ENCODE data around the gene MRTFA. TPM values are rescaled to one million over a fixed set of nuclear protein-coding genes. Genes with fewer than 3 reads are reported as not detected.

MRTFA gene
- total RNA-seq, 1 experiment from 2014 or later = 52.7 TPM

DNA sequence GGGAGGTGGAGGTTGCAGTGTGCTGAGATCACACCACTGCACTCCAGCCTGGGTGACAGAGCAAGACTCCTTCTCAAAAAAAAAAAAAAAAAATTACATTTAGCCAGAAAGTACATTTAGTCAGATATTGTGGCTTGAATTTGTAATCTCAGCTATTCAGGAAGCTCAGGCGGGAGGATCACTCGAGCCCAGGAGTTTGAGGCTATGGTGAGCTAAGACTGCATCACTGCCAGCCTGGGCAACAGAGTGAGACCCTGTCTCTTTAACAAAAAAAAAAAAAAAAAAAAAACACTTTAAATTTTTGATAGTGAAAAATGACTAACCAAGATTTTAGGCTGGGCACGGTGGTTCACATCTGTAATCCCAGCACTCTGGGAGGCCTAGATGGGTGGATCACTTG lies 27.3 kb downstream of the MRTFA start:
- Mint-ChIP-seq H3K27ac (ENCODE audit: low read depth, unreplicated experiment) (no peak overlapping the region), H3K9me3 (ENCODE audit: unreplicated experiment) (no peaks in the 10 kb centered on the region), H3K4me1 (ENCODE audit: insufficient read depth, unreplicated experiment) (peaks cover 26% of the 10 kb centered on the region), H3K36me3 (ENCODE audit: insufficient read depth, unreplicated experiment) (no peaks in the 10 kb centered on the region), H3K4me3 (ENCODE audit: unreplicated experiment) (no peak overlapping the region), H3K27me3 (ENCODE audit: insufficient read depth, unreplicated experiment) (no peaks in the 10 kb centered on the region)
- intact Hi-C loops (cut with micrococcal nuclease) = no loop called here
- no peak for DNase-seq (ENCODE audit: unreplicated experiment)
- ChIA-PET POLR2A (interaction anchor here (1.1 to 2.2 kb wide), 2 partner anchors 27 to 35 kb away, joined by 4 to 8 read pairs; partner anchors contain the start of gene MRTFA), CTCF (interaction anchor here (2.0 kb wide), 1 partner anchor 85 kb away, joined by 5 read pairs; no protein-coding TSS in a partner anchor)
- TF ChIP-seq, protein P1, sequence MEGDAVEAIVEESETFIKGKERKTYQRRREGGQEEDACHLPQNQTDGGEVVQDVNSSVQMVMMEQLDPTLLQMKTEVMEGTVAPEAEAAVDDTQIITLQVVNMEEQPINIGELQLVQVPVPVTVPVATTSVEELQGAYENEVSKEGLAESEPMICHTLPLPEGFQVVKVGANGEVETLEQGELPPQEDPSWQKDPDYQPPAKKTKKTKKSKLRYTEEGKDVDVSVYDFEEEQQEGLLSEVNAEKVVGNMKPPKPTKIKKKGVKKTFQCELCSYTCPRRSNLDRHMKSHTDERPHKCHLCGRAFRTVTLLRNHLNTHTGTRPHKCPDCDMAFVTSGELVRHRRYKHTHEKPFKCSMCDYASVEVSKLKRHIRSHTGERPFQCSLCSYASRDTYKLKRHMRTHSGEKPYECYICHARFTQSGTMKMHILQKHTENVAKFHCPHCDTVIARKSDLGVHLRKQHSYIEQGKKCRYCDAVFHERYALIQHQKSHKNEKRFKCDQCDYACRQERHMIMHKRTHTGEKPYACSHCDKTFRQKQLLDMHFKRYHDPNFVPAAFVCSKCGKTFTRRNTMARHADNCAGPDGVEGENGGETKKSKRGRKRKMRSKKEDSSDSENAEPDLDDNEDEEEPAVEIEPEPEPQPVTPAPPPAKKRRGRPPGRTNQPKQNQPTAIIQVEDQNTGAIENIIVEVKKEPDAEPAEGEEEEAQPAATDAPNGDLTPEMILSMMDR (IDR thresholded peaks at IDR 0.05; ENCODE audit: unreplicated experiment) = no peak
- BruUV-seq (replicated peaks) = no TSS peak

DNA sequence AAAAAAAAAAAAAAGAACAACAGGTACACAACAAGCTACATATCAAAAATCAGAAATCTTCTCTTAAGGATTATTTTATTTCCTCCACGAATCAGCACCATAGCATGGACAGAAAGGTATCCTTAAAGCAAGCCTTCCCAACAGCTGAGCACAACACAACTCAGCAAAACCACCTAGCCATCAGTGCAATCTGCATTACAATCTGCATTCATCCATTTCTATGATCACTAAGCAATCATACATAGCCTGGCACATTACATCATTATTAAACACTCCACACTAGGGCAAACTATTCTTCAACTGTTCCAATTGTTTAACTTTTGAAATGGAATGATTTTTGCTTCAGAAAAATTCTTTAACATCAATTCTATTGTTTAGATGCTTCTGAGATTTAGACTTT lies 29.0 kb downstream of the MRTFA start:
- intact Hi-C loops (cut with micrococcal nuclease) = no loop called here
- POLR2A ChIA-PET = interaction anchor here (0.7 to 1.2 kb wide), 2 partner anchors 29 to 210 kb away, joined by 4 to 6 read pairs; partner anchors contain the start of gene MRTFA
- TF ChIP-seq, protein P1 (IDR thresholded peaks at IDR 0.05; ENCODE audit: unreplicated experiment) = no peak
- CTCF ChIA-PET = interaction anchor here (0.7 to 1.4 kb wide), 2 partner anchors 12 to 171 kb away, joined by 3 to 4 read pairs; no protein-coding TSS in a partner anchor
- no peak overlapping the region for H3K4me3 Mint-ChIP-seq (ENCODE audit: unreplicated experiment)
- BruUV-seq (replicated peaks) = no TSS peak
- H3K9me3 Mint-ChIP-seq (ENCODE audit: unreplicated experiment) = no peaks in the 10 kb centered on the region
- no peak for DNase-seq (ENCODE audit: unreplicated experiment)
- H3K4me1 Mint-ChIP-seq (ENCODE audit: insufficient read depth, unreplicated experiment) = peaks cover 29% of the 10 kb centered on the region
- no peaks in the 10 kb centered on the region for H3K27me3 Mint-ChIP-seq (ENCODE audit: insufficient read depth, unreplicated experiment)
- no peaks in the 10 kb centered on the region for H3K36me3 Mint-ChIP-seq (ENCODE audit: insufficient read depth, unreplicated experiment)
- H3K27ac Mint-ChIP-seq (ENCODE audit: low read depth, unreplicated experiment) = no peak overlapping the region

DNA sequence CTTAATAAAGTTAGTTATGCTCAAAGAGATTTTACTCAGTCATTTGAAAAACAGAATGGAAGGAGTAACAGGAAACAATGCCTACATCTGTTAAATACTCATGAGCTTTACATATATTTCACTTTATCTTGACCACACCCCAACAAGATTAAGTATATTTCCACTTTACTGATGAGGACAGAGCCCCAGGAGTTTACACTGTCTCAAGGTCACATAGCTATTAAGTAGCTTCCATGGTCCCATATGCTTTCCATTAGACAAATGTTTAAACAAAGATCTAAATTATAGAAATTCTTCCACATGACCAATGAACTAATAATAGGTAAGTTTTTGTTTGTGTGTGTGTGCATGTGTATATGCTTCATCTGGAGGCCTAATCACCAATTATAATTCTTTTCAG lies 30.2 kb downstream of the MRTFA start:
- Mint-ChIP-seq H3K4me1 (ENCODE audit: insufficient read depth, unreplicated experiment) (peaks cover 23% of the 10 kb centered on the region), H3K27ac (ENCODE audit: low read depth, unreplicated experiment) (no peak overlapping the region), H3K27me3 (ENCODE audit: insufficient read depth, unreplicated experiment) (no peaks in the 10 kb centered on the region), H3K9me3 (ENCODE audit: unreplicated experiment) (no peaks in the 10 kb centered on the region), H3K4me3 (ENCODE audit: unreplicated experiment) (no peak overlapping the region), H3K36me3 (ENCODE audit: insufficient read depth, unreplicated experiment) (no peaks in the 10 kb centered on the region)
- CTCF ChIA-PET = interaction anchor here (0.6 to 1.4 kb wide), 4 partner anchors 8 to 170 kb away, joined by 3 to 4 read pairs (median 4); no protein-coding TSS in a partner anchor
- POLR2A ChIA-PET = interaction anchor here (0.7 to 1.8 kb wide), 9 partner anchors 9 to 45 kb away, joined by 3 to 9 read pairs (median 5); partner anchors contain the start of gene MRTFA
- DNase-seq (ENCODE audit: unreplicated experiment) = no peak
- no TSS peak for BruUV-seq (replicated peaks)
- intact Hi-C loops (cut with micrococcal nuclease) = no loop called here
- TF ChIP-seq, protein P1 (IDR thresholded peaks at IDR 0.05; ENCODE audit: unreplicated experiment) = no peak

- DNase-seq (ENCODE audit: unreplicated experiment) = no peak
- H3K9me3 Mint-ChIP-seq (ENCODE audit: unreplicated experiment) = no peaks in the 10 kb centered on the region
- TF ChIP-seq, protein P1 (IDR thresholded peaks at IDR 0.05; ENCODE audit: unreplicated experiment) = no peak
- POLR2A ChIA-PET = interaction anchor here (0.8 to 1.8 kb wide), 6 partner anchors 8 to 31 kb away, joined by 3 to 9 read pairs (median 4); no protein-coding TSS in a partner anchor
- H3K36me3 Mint-ChIP-seq (ENCODE audit: insufficient read depth, unreplicated experiment) = no peaks in the 10 kb centered on the region
- no peaks in the 10 kb centered on the region for H3K27me3 Mint-ChIP-seq (ENCODE audit: insufficient read depth, unreplicated experiment)
- intact Hi-C loops (cut with micrococcal nuclease) = no loop called here
- BruUV-seq (replicated peaks) = no TSS peak
- H3K4me1 Mint-ChIP-seq (ENCODE audit: insufficient read depth, unreplicated experiment) = peaks cover 23% of the 10 kb centered on the region
- CTCF ChIA-PET = interaction anchor here (1.3 kb wide), 2 partner anchors 8 to 81 kb away, joined by 4 read pairs; no protein-coding TSS in a partner anchor
- no peak overlapping the region for H3K27ac Mint-ChIP-seq (ENCODE audit: low read depth, unreplicated experiment)
- no peak overlapping the region for H3K4me3 Mint-ChIP-seq (ENCODE audit: unreplicated experiment)
These were observed 30.8 kb downstream of the MRTFA start for GRCh38 chr22:40605761-40606160.
